HepG2 (cell line): ENCODE results near the gene ANKAR. TPM values are rescaled to one million over a fixed set of nuclear protein-coding genes. Genes with fewer than 3 reads are reported as not detected.

Experiments used
- ARNTL ChIP-seq: sonication (generic); formaldehyde crosslinking; IDR thresholded peaks from 2 replicates; pipeline ENCODE4 v1.4.0; 2020; ENCODE audit warnings: mild to moderate bottlenecking, missing genetic modification reagents
- CAMTA2 ChIP-seq: sonication (generic); formaldehyde crosslinking; IDR thresholded peaks from 2 replicates; pipeline ENCODE4 v1.4.0; 2020; ENCODE audit warnings: mild to moderate bottlenecking, missing genetic modification reagents, borderline replicate concordance
- EP300 ChIP-seq, 3 experiments: sonication (generic) in 1 of 3; formaldehyde crosslinking in 1 of 3; IDR thresholded peaks; 2 replicates each; pipeline versions ENCODE4 v1.5.1 to v1.6.1; 2011 to 2020; ENCODE audit warnings: low read depth in 2 of 3, low read length in 2 of 3, borderline replicate concordance in 1 of 3, improper control_type of control experiment in 1 of 3, mild to moderate bottlenecking in 1 of 3, missing genetic modification reagents in 1 of 3, moderate library complexity in 1 of 3
- FOXJ3 ChIP-seq: sonication (generic); formaldehyde crosslinking; IDR thresholded peaks from 2 replicates; pipeline ENCODE4 v1.4.0; 2020; ENCODE audit warnings: missing genetic modification reagents, mild to moderate bottlenecking, borderline replicate concordance
- KAT2B ChIP-seq: fragments of 150-350 bp; IDR thresholded peaks from 2 replicates; pipeline ENCODE4 v1.6.1; 2014; ENCODE audit warnings: low read depth, low read length, borderline replicate concordance
- MBNL3 ChIP-seq: fragments of 250-450 bp; sonication (Bioruptor Pico); conservative IDR thresholded peaks from 2 replicates; pipeline ENCODE4 v1.8.0; 2022; ENCODE audit warnings: mild to moderate bottlenecking, inconsistent platforms
- MLXIP ChIP-seq: sonication (generic); formaldehyde crosslinking; IDR thresholded peaks from 2 replicates; pipeline ENCODE4 v1.9.0; 2021; ENCODE audit warnings: missing genetic modification reagents, borderline replicate concordance
- NRL ChIP-seq: sonication (generic); formaldehyde crosslinking; IDR thresholded peaks from 2 replicates; pipeline ENCODE4 v1.5.0; 2020; ENCODE audit warnings: missing genetic modification reagents, mild to moderate bottlenecking, moderate library complexity, borderline replicate concordance
- POLR2G ChIP-seq: fragments of 200-400 bp; formaldehyde crosslinking; IDR thresholded peaks from 2 replicates; pipeline ENCODE4 v1.6.1; 2018; ENCODE audit warnings: mild to moderate bottlenecking, low read depth, low read length, moderate library complexity
- SKIL ChIP-seq: sonication (generic); formaldehyde crosslinking; IDR thresholded peaks from 2 replicates; pipeline ENCODE4 v1.8.0; 2022; ENCODE audit warnings: missing genetic modification reagents, mild to moderate bottlenecking, moderate library complexity, borderline replicate concordance
- TFE3 ChIP-seq: IDR thresholded peaks from 2 replicates; pipeline ENCODE4 v1.6.1; 2016
- ZBTB21 ChIP-seq: sonication (generic); formaldehyde crosslinking; IDR thresholded peaks from 2 replicates; pipeline ENCODE4 v1.4.0; 2020; ENCODE audit warnings: missing genetic modification reagents
- ZMYM2 ChIP-seq: sonication (generic); formaldehyde crosslinking; IDR thresholded peaks from 2 replicates; pipeline ENCODE4 v1.8.0; 2022; ENCODE audit warnings: mild to moderate bottlenecking, missing genetic modification reagents
- ZNF557 ChIP-seq: sonication (generic); formaldehyde crosslinking; IDR thresholded peaks from 2 replicates; pipeline ENCODE4 v1.4.0; 2020; ENCODE audit warnings: missing genetic modification reagents
- ZNF614 ChIP-seq: IDR thresholded peaks from 2 replicates; pipeline ENCODE4 v1.6.1; 2018; ENCODE audit warnings: missing biosample characterization, missing genetic modification reagents, inconsistent platforms, borderline replicate concordance
- ZSCAN22 ChIP-seq: sonication (generic); formaldehyde crosslinking; IDR thresholded peaks from 2 replicates; pipeline ENCODE4 v1.4.0; 2020; ENCODE audit warnings: mild to moderate bottlenecking, missing genetic modification reagents
- polyA plus RNA-seq, 8 experiments: library from polyadenylated mRNA; depleted of rRNA in 3 of 8; stranded (reverse) in 7 of 8; unstranded in 1 of 8; fragments of >200 nt; fragmentation: Illumina TruSeq in 4 of 8; extraction: Trizol in 4 of 8; gene quantifications; 2 replicates each; pipeline versions ENCODE4 v1.2.1 to v1.2.3, GENCODE V29; 2011 to 2016; ENCODE audit warnings: low read depth in 4 of 8, missing spikeins in 1 of 8, mixed read lengths in 1 of 8; ENCODE audit not compliant: insufficient read depth in 1 of 8
- total RNA-seq, 5 experiments: library from RNA; depleted of rRNA; stranded (reverse); fragments of >200 nt; fragmentation: Illumina TruSeq; extraction: Trizol; gene quantifications; 2 replicates each; pipeline ENCODE4 v1.2.3, GENCODE V29; 2016; ENCODE audit warnings: low read depth in 1 of 5
- TF ChIP-seq, protein P1 (sequence below): sonication (generic); formaldehyde crosslinking; IDR thresholded peaks from 2 replicates; pipeline ENCODE4 v1.5.0; 2020; ENCODE audit warnings: missing genetic modification reagents
- TF ChIP-seq, protein P2 (sequence below): sonication (generic); formaldehyde crosslinking; IDR thresholded peaks from 2 replicates; pipeline ENCODE4 v1.4.0; 2020; ENCODE audit warnings: mild to moderate bottlenecking, missing genetic modification reagents

ANKAR gene
- total and polyA plus RNA-seq, 2 of the 13 experiments (the other 11 are each of a cell fraction or from before 2014, with no cell fraction given), result 3.6 to 5.0 TPM

DNA sequence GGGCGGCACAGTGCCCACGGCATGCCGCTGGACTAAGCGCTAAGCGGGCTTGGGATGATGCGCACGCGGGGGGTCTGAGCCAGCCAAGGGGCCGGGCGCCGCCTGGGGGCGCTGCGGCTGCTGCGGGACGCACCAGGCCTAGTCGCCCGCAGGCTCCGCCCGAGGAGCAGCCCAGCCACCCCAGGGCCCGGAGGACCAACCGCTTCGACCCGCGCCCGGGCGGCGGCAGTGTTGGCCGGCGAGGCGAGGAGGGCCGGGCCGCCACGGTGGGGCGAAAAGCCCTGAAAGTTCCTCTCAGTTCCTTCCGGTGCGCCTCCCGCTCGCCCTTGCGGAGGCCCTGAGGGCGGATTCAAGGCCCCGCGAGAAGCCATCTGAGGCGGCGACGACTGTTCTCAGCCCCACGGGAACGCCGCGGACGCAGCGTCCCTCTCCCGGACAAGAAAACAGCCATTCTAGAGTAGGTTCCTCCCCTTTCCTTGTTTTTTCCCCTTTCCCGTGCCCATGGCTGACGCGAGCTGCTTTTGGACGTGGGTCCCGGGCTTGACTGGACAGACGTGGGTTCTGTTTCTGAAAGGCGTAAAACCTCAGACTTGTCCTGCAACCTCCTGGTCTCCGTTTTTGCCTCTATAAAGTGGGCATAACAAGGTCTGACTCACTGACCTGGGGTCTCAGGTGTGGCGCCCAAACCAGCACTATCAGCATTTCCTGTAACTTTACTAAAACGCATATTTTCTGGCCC is at the start of gene ANKAR (continued):
- TF ChIP-seq MLXIP (CRISPR knock-in tag), result peak; percentile 82; the same call in 1 of the 2 replicates
- TF ChIP-seq KAT2B, result no peak
- 0 out of 2 replicates have a peak, but pooled peaks have one; percentile 74 for TF ChIP-seq CAMTA2 (CRISPR knock-in tag)
- peak in 1 of 2 experiments; percentile 51; a peak in 1 of 4 replicates for TF ChIP-seq EP300 (IDR thresholded peaks at IDR 0.05; ENCODE audit: low read depth in 2 of 2, low read length in 2 of 2)
- TF ChIP-seq EP300 (CRISPR knock-in tag; IDR thresholded peaks at IDR 0.05; ENCODE audit: borderline replicate concordance), result no peak
- TF ChIP-seq, protein P1, sequence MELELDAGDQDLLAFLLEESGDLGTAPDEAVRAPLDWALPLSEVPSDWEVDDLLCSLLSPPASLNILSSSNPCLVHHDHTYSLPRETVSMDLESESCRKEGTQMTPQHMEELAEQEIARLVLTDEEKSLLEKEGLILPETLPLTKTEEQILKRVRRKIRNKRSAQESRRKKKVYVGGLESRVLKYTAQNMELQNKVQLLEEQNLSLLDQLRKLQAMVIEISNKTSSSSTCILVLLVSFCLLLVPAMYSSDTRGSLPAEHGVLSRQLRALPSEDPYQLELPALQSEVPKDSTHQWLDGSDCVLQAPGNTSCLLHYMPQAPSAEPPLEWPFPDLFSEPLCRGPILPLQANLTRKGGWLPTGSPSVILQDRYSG, result 0 out of 2 replicates have a peak, but pooled peaks have one; percentile 81
- TF ChIP-seq SKIL (CRISPR knock-in tag), result no peak
- TF ChIP-seq POLR2G, result peak; percentile 98
- TF ChIP-seq ZMYM2 (CRISPR knock-in tag), result no peak; the same call in 1 of the 2 replicates
- TF ChIP-seq FOXJ3 (CRISPR knock-in tag), result peak; percentile 46; the same call in 1 of the 2 replicates
- TF ChIP-seq TFE3 (CRISPR knock-in tag), result peak; percentile 54; the same call in 1 of the 2 replicates
- peak; percentile 99 for TF ChIP-seq NRL (CRISPR knock-in tag)
- 0 out of 2 replicates have a peak, but pooled peaks have one; percentile 56 for TF ChIP-seq ZSCAN22 (CRISPR knock-in tag)
- TF ChIP-seq, protein P2, sequence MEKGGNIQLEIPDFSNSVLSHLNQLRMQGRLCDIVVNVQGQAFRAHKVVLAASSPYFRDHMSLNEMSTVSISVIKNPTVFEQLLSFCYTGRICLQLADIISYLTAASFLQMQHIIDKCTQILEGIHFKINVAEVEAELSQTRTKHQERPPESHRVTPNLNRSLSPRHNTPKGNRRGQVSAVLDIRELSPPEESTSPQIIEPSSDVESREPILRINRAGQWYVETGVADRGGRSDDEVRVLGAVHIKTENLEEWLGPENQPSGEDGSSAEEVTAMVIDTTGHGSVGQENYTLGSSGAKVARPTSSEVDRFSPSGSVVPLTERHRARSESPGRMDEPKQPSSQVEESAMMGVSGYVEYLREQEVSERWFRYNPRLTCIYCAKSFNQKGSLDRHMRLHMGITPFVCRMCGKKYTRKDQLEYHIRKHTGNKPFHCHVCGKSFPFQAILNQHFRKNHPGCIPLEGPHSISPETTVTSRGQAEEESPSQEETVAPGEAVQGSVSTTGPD, result no peak
- no peak for TF ChIP-seq ZBTB21 (CRISPR knock-in tag)
- TF ChIP-seq ZNF557, result peak; percentile 76
- no peak for TF ChIP-seq MBNL3 (CRISPR knock-in tag)
- peak; percentile 83 for TF ChIP-seq ARNTL (CRISPR knock-in tag)
- TF ChIP-seq ZNF614, result peak; percentile 83; the same call in 1 of the 2 replicates
